Endothelial cell (in vitro differentiated cells): ENCODE measurements around the gene MEDAG. TPM values are rescaled to one million over a fixed set of nuclear protein-coding genes. Genes with fewer than 3 reads are reported as not detected.

Experiments
- DNase-seq: peaks from one replicate; pipeline ENCODE4 v3.0.0; 2021; ENCODE audit warnings: low spot score
- H3K27ac Mint-ChIP-seq: one replicate; pipeline ENCODE4 v1.8.0; 2021; ENCODE audit warnings: mixed read lengths, inconsistent platforms; ENCODE audit not compliant: unreplicated experiment
- H3K27me3 Mint-ChIP-seq: one replicate; pipeline ENCODE4 v1.8.0; 2021; ENCODE audit warnings: mild to moderate bottlenecking, moderate library complexity, mixed read lengths, inconsistent platforms; ENCODE audit not compliant: unreplicated experiment
- H3K36me3 Mint-ChIP-seq: one replicate; pipeline ENCODE4 v1.8.0; 2021; ENCODE audit warnings: mild to moderate bottlenecking, low read depth, mixed read lengths, inconsistent platforms; ENCODE audit not compliant: unreplicated experiment
- H3K4me1 Mint-ChIP-seq: one replicate; pipeline ENCODE4 v1.8.0; 2021; ENCODE audit warnings: mild to moderate bottlenecking, mixed read lengths, inconsistent platforms; ENCODE audit not compliant: unreplicated experiment
- H3K4me3 Mint-ChIP-seq: one replicate; pipeline ENCODE4 v1.8.0; 2021; ENCODE audit warnings: mild to moderate bottlenecking, mixed read lengths, inconsistent platforms; ENCODE audit not compliant: unreplicated experiment
- H3K9me3 Mint-ChIP-seq: one replicate; pipeline ENCODE4 v1.8.0; 2021; ENCODE audit warnings: mixed read lengths, inconsistent platforms; ENCODE audit not compliant: unreplicated experiment
- total RNA-seq: library from RNA; stranded (reverse); fragmentation: NEBNext Ultra II Directional; extraction: Animal tissue kit (Norgen Biotek cat#: 25700); gene quantifications from one replicate; pipeline ENCODE4 v1.2.1, GENCODE V29; 2021; ENCODE audit not compliant: unreplicated experiment
- TF ChIP-seq, protein P1 (sequence below): fragments of 200-600 bp; sonication (generic); IDR thresholded peaks from one replicate; pipeline ENCODE4 v1.5.0; 2021; ENCODE audit warnings: antibody characterized with exemption; ENCODE audit not compliant: unreplicated experiment

MEDAG gene
- total RNA-seq, 1 donor from 2014 or later: 0.77 TPM

- H3K4me1 Mint-ChIP-seq: peaks cover 25% of the 10 kb centered on the region
These were observed 40.7 kb upstream of the MEDAG start for GRCh38 chr13:30865123-30866049.

GRCh38 chr13:30866677-30867076, 39.4 kb upstream of the MEDAG start:
- no peak overlapping the region for H3K4me3 Mint-ChIP-seq
- DNase-seq: no peak
- no peaks in the 10 kb centered on the region for H3K36me3 Mint-ChIP-seq
- H3K4me1 Mint-ChIP-seq: peaks cover 25% of the 10 kb centered on the region
- peaks cover 13% of the 10 kb centered on the region for H3K27me3 Mint-ChIP-seq
- H3K27ac Mint-ChIP-seq: no peak overlapping the region
- TF ChIP-seq, protein P1, sequence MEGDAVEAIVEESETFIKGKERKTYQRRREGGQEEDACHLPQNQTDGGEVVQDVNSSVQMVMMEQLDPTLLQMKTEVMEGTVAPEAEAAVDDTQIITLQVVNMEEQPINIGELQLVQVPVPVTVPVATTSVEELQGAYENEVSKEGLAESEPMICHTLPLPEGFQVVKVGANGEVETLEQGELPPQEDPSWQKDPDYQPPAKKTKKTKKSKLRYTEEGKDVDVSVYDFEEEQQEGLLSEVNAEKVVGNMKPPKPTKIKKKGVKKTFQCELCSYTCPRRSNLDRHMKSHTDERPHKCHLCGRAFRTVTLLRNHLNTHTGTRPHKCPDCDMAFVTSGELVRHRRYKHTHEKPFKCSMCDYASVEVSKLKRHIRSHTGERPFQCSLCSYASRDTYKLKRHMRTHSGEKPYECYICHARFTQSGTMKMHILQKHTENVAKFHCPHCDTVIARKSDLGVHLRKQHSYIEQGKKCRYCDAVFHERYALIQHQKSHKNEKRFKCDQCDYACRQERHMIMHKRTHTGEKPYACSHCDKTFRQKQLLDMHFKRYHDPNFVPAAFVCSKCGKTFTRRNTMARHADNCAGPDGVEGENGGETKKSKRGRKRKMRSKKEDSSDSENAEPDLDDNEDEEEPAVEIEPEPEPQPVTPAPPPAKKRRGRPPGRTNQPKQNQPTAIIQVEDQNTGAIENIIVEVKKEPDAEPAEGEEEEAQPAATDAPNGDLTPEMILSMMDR: no peak
- no peaks in the 10 kb centered on the region for H3K9me3 Mint-ChIP-seq

More at GRCh38 chr13:30865123-30866049, 40.7 kb upstream of the MEDAG start:
- Mint-ChIP-seq H3K4me3 (no peak overlapping the region), H3K9me3 (no peaks in the 10 kb centered on the region), H3K36me3 (no peaks in the 10 kb centered on the region), H3K27me3 (peaks cover 8% of the 10 kb centered on the region), H3K27ac (peak overlapping the region; percentile 64)
- TF ChIP-seq, protein P1: peak; percentile 81
- peak; percentile 65 for DNase-seq

GRCh38 chr13:30867089-30867669, 38.9 kb upstream of the MEDAG start:
- DNase-seq: no peak
- no peaks in the 10 kb centered on the region for H3K36me3 Mint-ChIP-seq
- peaks cover 12% of the 10 kb centered on the region for H3K27me3 Mint-ChIP-seq
- no peak overlapping the region for H3K4me3 Mint-ChIP-seq
- H3K4me1 Mint-ChIP-seq: peaks cover 24% of the 10 kb centered on the region
- TF ChIP-seq, protein P1: no peak
- no peak overlapping the region for H3K27ac Mint-ChIP-seq
- H3K9me3 Mint-ChIP-seq: no peaks in the 10 kb centered on the region

GRCh38 chr13:30868799-30869470, 37.1 kb upstream of the MEDAG start:
- H3K36me3 Mint-ChIP-seq: no peaks in the 10 kb centered on the region
- no peaks in the 10 kb centered on the region for H3K9me3 Mint-ChIP-seq
- peaks cover 26% of the 10 kb centered on the region for H3K4me1 Mint-ChIP-seq
- no peak overlapping the region for H3K27ac Mint-ChIP-seq
- no peak overlapping the region for H3K4me3 Mint-ChIP-seq
- DNase-seq: no peak
- TF ChIP-seq, protein P1: no peak
- H3K27me3 Mint-ChIP-seq: peaks cover 10% of the 10 kb centered on the region
